HCEC 1CT (cell line): ENCODE measurements around the gene CPTP.
"Not testable (repeated sequence)": the region's sequence is repeated elsewhere in the genome, so short reads cannot be mapped to it uniquely, and the experiment has no call there.

Experiments used
- DNase-seq: peaks from one replicate; pipeline ENCODE4 v3.0.0-alpha.2; 2017

Gene CPTP

GRCh38 chr1:1307261-1307922 lies 17.2 kb upstream of the CPTP start:
- no peak for DNase-seq

- DNase-seq = peak; percentile 92
These were observed 16.5 kb upstream of the CPTP start, which contains the start of the genes ACAP3 and PUSL1 for GRCh38 chr1:1307923-1308755. ACAP3 (minus strand) TSS chr1:1307930; CDS start chr1:1307815, 115 bp downstream. PUSL1 (plus strand) TSS chr1:1308597; CDS start chr1:1308644, 47 bp downstream.

- DNase-seq = no peak
These were observed 15.8 kb upstream of the CPTP start for GRCh38 chr1:1308756-1309250.

GRCh38 chr1:1309251-1310108 lies 15.1 kb upstream of the CPTP start:
- DNase-seq = no peak

- no peak for DNase-seq
These were observed 14.6 kb upstream of the CPTP start for GRCh38 chr1:1310109-1310385.

- DNase-seq = no peak
These were observed 14.0 kb upstream of the CPTP start for GRCh38 chr1:1310476-1311053.

GRCh38 chr1:1311107-1312104 lies 13.2 kb upstream of the CPTP start:
- no peak for DNase-seq

GRCh38 chr1:1312450-1313314 lies 11.9 kb upstream of the CPTP start:
- no peak for DNase-seq

GRCh38 chr1:1313500-1314236 lies 10.9 kb upstream of the CPTP start:
- DNase-seq = no peak

- DNase-seq = no peak
These were observed 10.4 kb upstream of the CPTP start for GRCh38 chr1:1314237-1314586.

GRCh38 chr1:1314678-1315335 lies 9.8 kb upstream of the CPTP start:
- DNase-seq = no peak

GRCh38 chr1:1315435-1315954 lies 9.1 kb upstream of the CPTP start:
- DNase-seq = no peak

GRCh38 chr1:1316199-1316598 lies 8.4 kb upstream of the CPTP start:
- not testable (repeated sequence) for DNase-seq

- no peak for DNase-seq
These were observed 7.2 kb upstream of the CPTP start for GRCh38 chr1:1317420-1317819.

GRCh38 chr1:1318131-1318652 lies 6.4 kb upstream of the CPTP start:
- peak; percentile 91 for DNase-seq

GRCh38 chr1:1318777-1319645 lies 5.6 kb upstream of the CPTP start:
- DNase-seq = no peak

GRCh38 chr1:1319646-1319941 lies 5.0 kb upstream of the CPTP start:
- DNase-seq = no peak
